K562 (cell line): Measurements from ENCODE around the gene FEN1. TPM values are rescaled to one million over a fixed set of nuclear protein-coding genes. Genes with fewer than 3 reads are reported as not detected.

ENCODE experiments used
- BCOR ChIP-seq: fragments of 450-650 bp; IDR thresholded peaks from 2 replicates; pipeline ENCODE4 v1.6.1; 2016
- EWSR1 ChIP-seq: fragments of 450-650 bp; IDR thresholded peaks from 2 replicates; pipeline ENCODE4 v1.6.1; 2018; ENCODE audit warnings: borderline replicate concordance, mild to moderate bottlenecking, low read depth, moderate library complexity; ENCODE audit not compliant: partially characterized antibody
- FOXA1 ChIP-seq: fragments of 450-650 bp; IDR thresholded peaks from 2 replicates; pipeline ENCODE4 v1.6.1; 2016; ENCODE audit warnings: mild to moderate bottlenecking, borderline replicate concordance
- GATAD2A ChIP-seq: fragments of 450-650 bp; IDR thresholded peaks from 2 replicates; pipeline ENCODE4 v1.6.1; 2017
- JUND ChIP-seq, 2 experiments: IDR thresholded peaks; 2 replicates in 1 of 2; 3 replicates in 1 of 2; pipeline ENCODE4 v1.6.1; 2011; ENCODE audit warnings: borderline replicate concordance in 2 of 2, low read depth in 2 of 2, low read length in 2 of 2, improper control_type of control experiment in 1 of 2, missing biosample characterization in 1 of 2, missing genetic modification characterization in 1 of 2, missing genetic modification reagents in 1 of 2
- TEAD1 ChIP-seq, 2 experiments: fragments of 450-650 bp in 1 of 2; sonication (generic) in 1 of 2; formaldehyde crosslinking; IDR thresholded peaks; 2 replicates each; pipeline versions ENCODE4 v1.4.0 to v1.8.0; 2020 to 2022; ENCODE audit warnings: mild to moderate bottlenecking in 2 of 2, missing genetic modification reagents in 1 of 2
- XRCC4 ChIP-seq: IDR thresholded peaks from one replicate; pipeline ENCODE4 v1.6.1; 2011; ENCODE audit not compliant: insufficient read depth, insufficient read length; ENCODE audit errors: extremely low read depth
- ZFPM2 ChIP-seq: fragments of 250-450 bp; sonication (Bioruptor Pico); IDR thresholded peaks from 2 replicates; pipeline ENCODE4 v1.5.1; 2022; ENCODE audit warnings: mild to moderate bottlenecking
- ZNF324 ChIP-seq: fragments of 250-450 bp; sonication (Bioruptor Pico); IDR thresholded peaks from 2 replicates; pipeline ENCODE4 v1.4.0; 2020; ENCODE audit warnings: mild to moderate bottlenecking
- ZNF707 ChIP-seq: fragments of 250-450 bp; sonication (Bioruptor Pico); conservative IDR thresholded peaks from 2 replicates; pipeline ENCODE4 v1.8.0; 2022; ENCODE audit warnings: inconsistent platforms, mild to moderate bottlenecking, moderate library complexity
- polyA plus RNA-seq, 8 experiments: library from polyadenylated mRNA; depleted of rRNA in 4 of 8; stranded (reverse) in 5 of 8; unstranded in 3 of 8; fragments of >200 nt; fragmentation: Nextera tagmentation in 2 of 8; fragmentation: Illumina TruSeq in 1 of 8; extraction: Ambion mirVana in 2 of 8; extraction: Trizol in 1 of 8; gene quantifications; 2 replicates each; pipeline versions ENCODE4 v1.2.1 to v1.2.3, GENCODE V29; 2011 to 2014; ENCODE audit warnings: inconsistent platforms in 1 of 8, missing spikeins in 1 of 8
- total RNA-seq, 7 experiments: library from RNA; depleted of rRNA in 6 of 7; stranded (reverse); fragments of >200 nt in 6 of 7; fragmentation: Illumina TruSeq in 2 of 7; extraction: Trizol in 2 of 7; gene quantifications; 2 replicates each; pipeline versions ENCODE4 v1.2.1 to v1.2.3, GENCODE V29; 2011 to 2021; ENCODE audit warnings: low replicate concordance in 1 of 7
- TF ChIP-seq, protein P1 (sequence below): fragments of 450-650 bp; IDR thresholded peaks from 2 replicates; pipeline ENCODE4 v1.6.1; 2017; ENCODE audit warnings: antibody characterized with exemption, mild to moderate bottlenecking
- TF ChIP-seq, protein P2 (sequence below): fragments of 450-650 bp; IDR thresholded peaks from 2 replicates; pipeline ENCODE4 v1.6.1; 2016; ENCODE audit warnings: low read depth
- TF ChIP-seq, protein P3 (sequence below): fragments of 450-650 bp; IDR thresholded peaks from 2 replicates; pipeline ENCODE4 v1.6.1; 2016

The FEN1 gene
- total and polyA plus RNA-seq, 9 of the 15 experiments (the other 6 are each of a cell fraction or from before 2014, with no cell fraction given) = 58.1 to 156 (median 137) TPM

DNA sequence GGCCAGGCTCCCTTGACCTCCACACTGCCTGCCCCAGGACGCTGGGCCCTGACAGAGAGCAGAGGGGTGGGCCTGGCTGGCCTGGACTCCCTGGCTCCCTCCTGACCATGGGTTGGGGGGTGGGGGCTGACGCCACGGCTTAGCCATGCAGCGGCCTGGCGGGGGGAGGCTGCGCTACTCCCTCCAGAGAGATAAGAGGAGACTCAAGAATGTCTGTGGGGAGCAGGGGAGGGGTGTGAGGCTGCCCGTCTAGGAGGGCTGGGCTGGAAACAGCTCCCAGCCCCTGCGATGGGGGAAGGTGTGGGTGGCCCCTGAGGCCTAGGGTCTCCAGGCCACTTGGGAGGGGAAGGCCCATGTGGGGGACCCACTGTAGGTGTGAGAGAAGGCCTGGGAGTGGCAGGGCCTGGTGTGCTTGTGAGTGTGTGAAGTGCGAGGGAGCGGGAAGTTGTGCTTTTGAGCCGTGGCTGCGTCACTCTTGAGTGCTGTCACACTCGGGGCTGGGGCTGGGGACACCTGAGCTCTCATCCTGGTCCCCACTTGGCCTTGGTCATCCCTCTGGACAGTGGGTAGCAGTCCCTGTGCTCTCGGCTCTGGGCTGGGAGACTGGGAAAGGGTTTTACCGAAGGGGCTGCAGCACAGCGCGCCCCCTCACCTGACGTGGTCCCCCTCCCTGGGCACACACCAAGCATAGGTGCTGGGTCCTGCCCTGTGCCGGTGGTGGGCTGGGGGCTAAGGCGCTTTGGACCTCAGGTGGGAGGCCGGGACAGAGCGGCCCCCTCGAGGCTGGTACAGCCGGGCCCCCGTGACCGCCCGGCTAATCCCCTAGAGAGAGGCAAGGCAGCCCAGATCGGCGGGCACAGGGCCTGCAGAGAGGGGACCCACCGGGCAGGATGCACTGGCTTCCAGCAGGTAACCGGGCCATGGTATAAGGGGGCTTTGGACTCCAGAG, 37.9 kb upstream of the FEN1 start (continued):
- TF ChIP-seq, protein P1, sequence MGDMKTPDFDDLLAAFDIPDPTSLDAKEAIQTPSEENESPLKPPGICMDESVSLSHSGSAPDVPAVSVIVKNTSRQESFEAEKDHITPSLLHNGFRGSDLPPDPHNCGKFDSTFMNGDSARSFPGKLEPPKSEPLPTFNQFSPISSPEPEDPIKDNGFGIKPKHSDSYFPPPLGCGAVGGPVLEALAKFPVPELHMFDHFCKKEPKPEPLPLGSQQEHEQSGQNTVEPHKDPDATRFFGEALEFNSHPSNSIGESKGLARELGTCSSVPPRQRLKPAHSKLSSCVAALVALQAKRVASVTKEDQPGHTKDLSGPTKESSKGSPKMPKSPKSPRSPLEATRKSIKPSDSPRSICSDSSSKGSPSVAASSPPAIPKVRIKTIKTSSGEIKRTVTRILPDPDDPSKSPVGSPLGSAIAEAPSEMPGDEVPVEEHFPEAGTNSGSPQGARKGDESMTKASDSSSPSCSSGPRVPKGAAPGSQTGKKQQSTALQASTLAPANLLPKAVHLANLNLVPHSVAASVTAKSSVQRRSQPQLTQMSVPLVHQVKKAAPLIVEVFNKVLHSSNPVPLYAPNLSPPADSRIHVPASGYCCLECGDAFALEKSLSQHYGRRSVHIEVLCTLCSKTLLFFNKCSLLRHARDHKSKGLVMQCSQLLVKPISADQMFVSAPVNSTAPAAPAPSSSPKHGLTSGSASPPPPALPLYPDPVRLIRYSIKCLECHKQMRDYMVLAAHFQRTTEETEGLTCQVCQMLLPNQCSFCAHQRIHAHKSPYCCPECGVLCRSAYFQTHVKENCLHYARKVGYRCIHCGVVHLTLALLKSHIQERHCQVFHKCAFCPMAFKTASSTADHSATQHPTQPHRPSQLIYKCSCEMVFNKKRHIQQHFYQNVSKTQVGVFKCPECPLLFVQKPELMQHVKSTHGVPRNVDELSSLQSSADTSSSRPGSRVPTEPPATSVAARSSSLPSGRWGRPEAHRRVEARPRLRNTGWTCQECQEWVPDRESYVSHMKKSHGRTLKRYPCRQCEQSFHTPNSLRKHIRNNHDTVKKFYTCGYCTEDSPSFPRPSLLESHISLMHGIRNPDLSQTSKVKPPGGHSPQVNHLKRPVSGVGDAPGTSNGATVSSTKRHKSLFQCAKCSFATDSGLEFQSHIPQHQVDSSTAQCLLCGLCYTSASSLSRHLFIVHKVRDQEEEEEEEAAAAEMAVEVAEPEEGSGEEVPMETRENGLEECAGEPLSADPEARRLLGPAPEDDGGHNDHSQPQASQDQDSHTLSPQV = peak; percentile 75
- no peak for TF ChIP-seq ZNF324 (CRISPR knock-in tag)
- TF ChIP-seq GATAD2A = 0 out of 2 replicates have a peak, but pooled peaks have one; percentile 55
- TF ChIP-seq, protein P2, sequence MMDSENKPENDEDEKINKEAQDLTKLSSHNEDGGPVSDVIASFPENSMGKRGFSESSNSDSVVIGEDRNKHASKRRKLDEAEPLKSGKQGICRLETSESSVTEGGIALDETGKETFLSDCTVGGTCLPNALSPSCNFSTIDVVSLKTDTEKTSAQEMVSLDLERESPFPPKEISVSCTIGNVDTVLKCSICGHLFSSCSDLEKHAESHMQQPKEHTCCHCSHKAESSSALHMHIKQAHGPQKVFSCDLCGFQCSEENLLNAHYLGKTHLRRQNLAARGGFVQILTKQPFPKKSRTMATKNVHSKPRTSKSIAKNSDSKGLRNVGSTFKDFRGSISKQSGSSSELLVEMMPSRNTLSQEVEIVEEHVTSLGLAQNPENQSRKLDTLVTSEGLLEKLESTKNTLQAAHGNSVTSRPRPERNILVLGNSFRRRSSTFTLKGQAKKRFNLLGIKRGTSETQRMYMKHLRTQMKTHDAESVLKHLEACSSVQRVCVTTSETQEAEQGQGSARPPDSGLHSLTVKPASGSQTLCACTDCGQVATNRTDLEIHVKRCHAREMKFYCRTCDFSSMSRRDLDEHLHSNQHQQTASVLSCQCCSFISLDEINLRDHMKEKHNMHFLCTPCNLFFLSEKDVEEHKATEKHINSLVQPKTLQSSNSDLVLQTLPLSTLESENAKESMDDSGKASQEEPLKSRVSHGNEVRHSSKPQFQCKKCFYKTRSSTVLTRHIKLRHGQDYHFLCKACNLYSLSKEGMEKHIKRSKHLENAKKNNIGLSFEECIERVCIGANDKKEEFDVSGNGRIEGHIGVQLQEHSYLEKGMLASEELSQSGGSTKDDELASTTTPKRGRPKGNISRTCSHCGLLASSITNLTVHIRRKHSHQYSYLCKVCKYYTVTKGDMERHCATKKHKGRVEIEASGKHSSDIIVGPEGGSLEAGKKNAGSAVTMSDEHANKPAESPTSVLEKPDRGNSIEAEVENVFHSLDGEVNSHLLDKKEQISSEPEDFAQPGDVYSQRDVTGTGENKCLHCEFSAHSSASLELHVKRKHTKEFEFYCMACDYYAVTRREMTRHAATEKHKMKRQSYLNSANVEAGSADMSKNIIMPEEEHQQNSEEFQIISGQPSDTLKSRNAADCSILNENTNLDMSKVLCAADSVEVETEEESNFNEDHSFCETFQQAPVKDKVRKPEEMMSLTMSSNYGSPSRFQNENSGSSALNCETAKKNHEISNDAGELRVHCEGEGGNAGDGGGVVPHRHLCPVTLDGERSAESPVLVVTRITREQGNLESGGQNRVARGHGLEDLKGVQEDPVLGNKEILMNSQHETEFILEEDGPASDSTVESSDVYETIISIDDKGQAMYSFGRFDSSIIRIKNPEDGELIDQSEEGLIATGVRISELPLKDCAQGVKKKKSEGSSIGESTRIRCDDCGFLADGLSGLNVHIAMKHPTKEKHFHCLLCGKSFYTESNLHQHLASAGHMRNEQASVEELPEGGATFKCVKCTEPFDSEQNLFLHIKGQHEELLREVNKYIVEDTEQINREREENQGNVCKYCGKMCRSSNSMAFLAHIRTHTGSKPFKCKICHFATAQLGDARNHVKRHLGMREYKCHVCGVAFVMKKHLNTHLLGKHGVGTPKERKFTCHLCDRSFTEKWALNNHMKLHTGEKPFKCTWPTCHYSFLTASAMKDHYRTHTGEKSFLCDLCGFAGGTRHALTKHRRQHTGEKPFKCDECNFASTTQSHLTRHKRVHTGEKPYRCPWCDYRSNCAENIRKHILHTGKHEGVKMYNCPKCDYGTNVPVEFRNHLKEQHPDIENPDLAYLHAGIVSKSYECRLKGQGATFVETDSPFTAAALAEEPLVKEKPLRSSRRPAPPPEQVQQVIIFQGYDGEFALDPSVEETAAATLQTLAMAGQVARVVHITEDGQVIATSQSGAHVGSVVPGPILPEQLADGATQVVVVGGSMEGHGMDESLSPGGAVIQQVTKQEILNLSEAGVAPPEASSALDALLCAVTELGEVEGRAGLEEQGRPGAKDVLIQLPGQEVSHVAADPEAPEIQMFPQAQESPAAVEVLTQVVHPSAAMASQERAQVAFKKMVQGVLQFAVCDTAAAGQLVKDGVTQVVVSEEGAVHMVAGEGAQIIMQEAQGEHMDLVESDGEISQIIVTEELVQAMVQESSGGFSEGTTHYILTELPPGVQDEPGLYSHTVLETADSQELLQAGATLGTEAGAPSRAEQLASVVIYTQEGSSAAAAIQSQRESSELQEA = no peak
- TF ChIP-seq, protein P3, sequence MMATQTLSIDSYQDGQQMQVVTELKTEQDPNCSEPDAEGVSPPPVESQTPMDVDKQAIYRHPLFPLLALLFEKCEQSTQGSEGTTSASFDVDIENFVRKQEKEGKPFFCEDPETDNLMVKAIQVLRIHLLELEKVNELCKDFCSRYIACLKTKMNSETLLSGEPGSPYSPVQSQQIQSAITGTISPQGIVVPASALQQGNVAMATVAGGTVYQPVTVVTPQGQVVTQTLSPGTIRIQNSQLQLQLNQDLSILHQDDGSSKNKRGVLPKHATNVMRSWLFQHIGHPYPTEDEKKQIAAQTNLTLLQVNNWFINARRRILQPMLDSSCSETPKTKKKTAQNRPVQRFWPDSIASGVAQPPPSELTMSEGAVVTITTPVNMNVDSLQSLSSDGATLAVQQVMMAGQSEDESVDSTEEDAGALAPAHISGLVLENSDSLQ = peak; percentile 36; the same call in 1 of the 2 replicates
- TF ChIP-seq ZFPM2 (CRISPR knock-in tag) = no peak
- TF ChIP-seq FOXA1 = no peak
- no peak for TF ChIP-seq ZNF707 (CRISPR knock-in tag)
- TF ChIP-seq BCOR = no peak
- TF ChIP-seq TEAD1 (CRISPR knock-in tag; IDR thresholded peaks at IDR 0.05) = peak; percentile 88 to 91
- TF ChIP-seq JUND (IDR thresholded peaks at IDR 0.05; ENCODE audit: borderline replicate concordance, low read depth, low read length) = peak; percentile 73
- TF ChIP-seq JUND (tag; IDR thresholded peaks at IDR 0.05; ENCODE audit: borderline replicate concordance, low read depth, low read length) = peak; percentile 38; the same call in 1 of the 3 replicates
- no peak for TF ChIP-seq EWSR1
- no peak for TF ChIP-seq XRCC4
